ENCODE measurements around the gene AKAP12. TPM values are rescaled to one million over a fixed set of nuclear protein-coding genes. Genes with fewer than 3 reads are reported as not detected.

Gene AKAP12
- total RNA-seq, 2 experiments from 2014 or later = 3.6 to 3.8 TPM

DNA sequence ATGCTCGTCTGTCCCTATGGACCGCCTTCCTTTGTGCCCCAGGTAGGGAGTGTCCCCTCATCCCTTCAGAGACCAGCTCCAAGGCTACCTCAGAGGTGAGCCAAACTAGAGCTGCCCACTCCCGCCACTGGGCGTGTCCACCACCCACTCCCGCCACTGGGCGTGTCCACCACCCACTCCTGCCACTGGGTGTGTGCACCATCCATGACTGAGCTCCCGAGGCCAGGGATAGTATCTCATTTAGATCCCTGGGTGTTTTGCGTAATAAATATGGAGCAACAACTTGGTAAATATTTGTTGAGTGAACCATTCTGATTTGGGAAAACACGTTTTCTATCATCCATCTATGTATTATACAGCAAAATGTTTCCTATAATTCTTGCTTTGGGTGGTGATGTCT is 82.8 kb downstream of the AKAP12 start:
- H3K4me1 Mint-ChIP-seq (ENCODE audit: low read depth) = peaks cover 26% of the 10 kb centered on the region
- H3K27ac Mint-ChIP-seq = no peak overlapping the region
- no peak for DNase-seq
- ChIA-PET POLR2A (no interaction called here), CTCF (interaction anchor here (2.2 to 6.4 kb wide), 3 partner anchors 12 to 433 kb away, joined by 12 to 269 read pairs (median 98); no protein-coding TSS in a partner anchor)
- no peaks in the 10 kb centered on the region for H3K9me3 Mint-ChIP-seq
- H3K4me3 Mint-ChIP-seq = no peak overlapping the region
- no peaks in the 10 kb centered on the region for H3K36me3 Mint-ChIP-seq
- H3K27me3 Mint-ChIP-seq = peaks cover 37% of the 10 kb centered on the region
- intact Hi-C loops (cut with micrococcal nuclease) = loop anchor here (10.0 kb wide), 1 partner anchor 78 kb away; no protein-coding TSS in a partner anchor

DNA sequence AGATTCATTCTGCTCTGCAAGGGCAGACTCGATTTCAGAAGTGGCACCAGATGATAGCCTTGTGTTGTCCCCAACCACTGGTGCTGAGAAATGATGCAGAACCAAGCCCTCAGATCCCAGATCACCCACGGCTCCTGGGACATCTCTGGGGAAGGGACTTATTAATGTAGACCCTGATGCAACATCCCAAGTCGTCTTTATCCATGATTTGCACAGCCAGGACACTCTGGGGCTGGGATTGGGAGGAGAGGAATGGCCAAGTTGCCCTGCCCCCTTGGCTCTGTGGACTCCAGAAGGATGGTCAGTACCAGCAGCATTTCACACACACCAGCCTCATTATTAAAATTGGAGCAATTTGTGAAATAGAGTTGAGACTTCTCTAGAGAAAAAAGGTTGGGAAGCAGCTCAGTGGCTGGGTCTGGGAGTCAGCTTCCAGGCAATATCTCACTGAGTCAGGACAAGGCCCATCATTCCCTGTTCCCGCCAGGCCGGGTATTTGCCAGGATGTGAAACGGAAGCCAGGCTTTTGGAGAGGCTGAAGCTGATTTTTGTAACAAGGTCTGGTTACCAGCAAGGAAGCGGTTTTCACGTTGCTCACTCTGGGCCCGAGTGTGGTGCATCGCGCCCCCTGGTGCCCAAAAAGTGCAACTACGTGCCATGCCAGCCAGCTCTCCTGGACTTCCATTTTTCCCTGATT is 84.2 kb downstream of the AKAP12 start:
- intact Hi-C loops (cut with micrococcal nuclease) = loop anchor here (1.0 to 10.0 kb wide), 3 partner anchors 79 to 431 kb away; no protein-coding TSS in a partner anchor
- CTCF ChIA-PET = interaction anchor here (0.6 to 6.4 kb wide), 67 partner anchors 9 to 508 kb away, joined by 3 to 269 read pairs (median 4); partner anchors contain the start of gene AKAP12
- Mint-ChIP-seq H3K36me3 (no peaks in the 10 kb centered on the region), H3K4me3 (peak overlapping the region; percentile 24), H3K9me3 (no peaks in the 10 kb centered on the region), H3K27me3 (peaks cover 44% of the 10 kb centered on the region), H3K27ac (no peak overlapping the region), H3K4me1 (ENCODE audit: low read depth) (peaks cover 26% of the 10 kb centered on the region)
- DNase-seq = peak; percentile 82
- POLR2A ChIA-PET = interaction anchor here (2.0 kb wide), 1 partner anchor 309 kb away, joined by 8 read pairs; no protein-coding TSS in a partner anchor

DNA sequence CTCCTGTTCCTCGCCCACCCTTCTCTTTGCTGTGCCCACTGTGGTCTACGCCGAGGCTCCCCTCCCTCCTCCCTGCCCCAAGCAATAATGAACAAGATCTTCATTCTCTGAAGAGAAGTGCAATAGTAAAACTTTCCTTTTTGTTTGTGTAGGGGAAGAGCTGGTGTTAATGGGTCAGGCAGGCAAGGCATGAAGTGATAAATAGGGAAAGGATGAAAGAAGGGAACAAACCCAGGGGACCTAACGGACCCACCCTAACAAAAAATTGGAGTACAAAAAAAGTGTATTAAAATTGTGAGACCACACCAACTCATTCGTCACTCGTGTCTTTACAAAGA is 84.7 kb downstream of the AKAP12 start:
- H3K27ac Mint-ChIP-seq = no peak overlapping the region
- H3K36me3 Mint-ChIP-seq = no peaks in the 10 kb centered on the region
- DNase-seq = no peak
- peak overlapping the region; percentile 24 for H3K4me3 Mint-ChIP-seq
- ChIA-PET CTCF (interaction anchor here (0.6 to 6.4 kb wide), 69 partner anchors 10 to 509 kb away, joined by 3 to 269 read pairs (median 4); partner anchors contain the start of gene AKAP12), POLR2A (interaction anchor here (2.0 kb wide), 1 partner anchor 310 kb away, joined by 8 read pairs; no protein-coding TSS in a partner anchor)
- H3K9me3 Mint-ChIP-seq = no peaks in the 10 kb centered on the region
- peaks cover 26% of the 10 kb centered on the region for H3K4me1 Mint-ChIP-seq (ENCODE audit: low read depth)
- peaks cover 44% of the 10 kb centered on the region for H3K27me3 Mint-ChIP-seq
- intact Hi-C loops (cut with micrococcal nuclease) = loop anchor here (1.0 to 10.0 kb wide), 3 partner anchors 80 to 432 kb away; no protein-coding TSS in a partner anchor

DNA sequence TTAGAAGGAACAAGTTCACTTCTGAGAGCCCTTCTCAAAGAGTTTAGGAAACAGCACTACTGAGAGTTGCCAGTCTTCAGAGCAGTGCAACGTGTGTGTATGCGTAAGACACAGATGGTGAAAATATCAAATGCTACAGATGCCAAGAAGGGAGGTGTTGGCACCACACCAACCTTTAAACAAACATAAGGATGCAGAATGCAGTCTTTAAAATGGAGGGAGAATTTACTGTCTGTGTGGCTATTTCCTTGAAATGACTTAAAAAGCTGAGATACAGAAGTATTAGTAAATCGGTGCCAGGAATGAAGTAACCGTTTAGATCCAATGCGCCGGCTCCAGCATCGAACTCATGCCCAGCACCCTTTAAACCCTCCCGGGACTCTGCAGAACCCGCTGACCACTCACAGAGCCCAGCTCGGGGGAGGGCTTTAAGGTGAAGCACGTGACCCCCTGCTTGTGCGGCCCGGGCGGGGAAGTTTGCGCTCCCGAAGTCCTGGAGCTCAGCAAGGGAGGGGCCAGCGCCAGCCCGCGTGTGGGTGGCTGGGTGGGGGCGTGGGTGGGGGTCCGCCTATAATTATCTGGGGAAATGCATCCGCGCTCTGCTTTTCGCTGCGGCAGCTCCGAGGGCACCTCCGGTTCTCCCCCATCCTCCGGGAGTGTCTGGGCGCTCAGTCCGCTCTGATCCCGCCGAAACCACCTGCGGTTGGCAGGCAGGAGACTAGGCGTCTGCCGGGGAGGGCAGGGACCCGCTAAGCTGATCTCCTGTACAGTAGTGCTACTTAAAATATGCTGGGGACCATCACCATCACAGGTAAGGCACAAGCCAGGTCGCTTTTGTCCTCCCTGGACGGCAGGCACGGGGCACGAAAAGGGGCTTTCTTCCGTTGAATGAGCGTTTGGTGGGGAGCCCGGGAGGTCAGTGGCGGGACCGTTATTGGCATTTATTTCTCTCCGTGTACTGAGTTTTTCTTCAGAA is 85.6 kb downstream of the AKAP12 start:
- no peak overlapping the region for H3K27ac Mint-ChIP-seq
- ChIA-PET CTCF (interaction anchor here (0.7 to 6.4 kb wide), 53 partner anchors 9 to 507 kb away, joined by 3 to 269 read pairs (median 4); partner anchors contain the start of gene AKAP12), POLR2A (interaction anchor here (0.6 to 2.0 kb wide), 2 partner anchors 311 kb away, joined by 3 to 8 read pairs; no protein-coding TSS in a partner anchor)
- H3K4me1 Mint-ChIP-seq (ENCODE audit: low read depth) = peaks cover 26% of the 10 kb centered on the region
- intact Hi-C loops (cut with micrococcal nuclease) = loop anchor here (2.0 to 10.0 kb wide), 2 partner anchors 81 to 433 kb away; no protein-coding TSS in a partner anchor
- H3K4me3 Mint-ChIP-seq = peak overlapping the region; percentile 62
- H3K9me3 Mint-ChIP-seq = no peaks in the 10 kb centered on the region
- peaks cover 45% of the 10 kb centered on the region for H3K27me3 Mint-ChIP-seq
- H3K36me3 Mint-ChIP-seq = no peaks in the 10 kb centered on the region
- peak; percentile 27 for DNase-seq

DNA sequence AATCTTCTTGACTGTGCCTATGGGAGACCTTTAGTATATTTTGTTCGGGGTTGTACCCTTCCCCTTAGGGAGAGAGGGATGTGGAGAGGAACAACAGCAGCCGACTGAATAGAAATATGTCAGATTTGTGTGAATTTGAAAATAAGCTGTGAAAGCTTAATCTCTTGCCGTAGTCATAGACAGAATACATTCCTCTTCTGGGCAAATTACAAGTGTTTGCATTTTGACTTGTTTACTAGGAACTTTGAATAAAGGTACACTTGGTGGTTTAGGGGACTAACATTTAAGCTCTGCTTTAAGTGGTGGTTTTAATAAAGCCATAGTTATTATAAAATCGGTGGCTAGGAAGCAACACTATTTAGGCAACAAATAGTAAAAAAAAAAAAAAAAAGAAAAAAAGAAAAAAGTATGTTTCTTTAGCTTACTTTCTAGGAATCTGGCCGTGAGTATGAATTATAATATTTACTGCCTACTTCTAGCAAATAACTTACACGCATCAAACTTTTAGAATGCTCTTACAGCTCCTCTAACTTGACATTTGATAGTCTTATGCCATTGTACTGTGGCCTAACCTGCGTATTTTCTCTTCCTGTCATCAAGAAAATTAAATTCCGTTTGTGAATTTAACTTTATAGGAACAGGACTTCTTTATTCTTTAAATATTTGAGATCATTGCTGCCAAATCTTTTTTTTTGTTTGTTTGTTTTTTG is 86.5 kb downstream of the AKAP12 start:
- intact Hi-C loops (cut with micrococcal nuclease) = loop anchor here (10.0 kb wide), 1 partner anchor 81 kb away; no protein-coding TSS in a partner anchor
- POLR2A ChIA-PET = interaction anchor here (0.6 kb wide), 1 partner anchor 312 kb away, joined by 3 read pairs; no protein-coding TSS in a partner anchor
- no peaks in the 10 kb centered on the region for H3K36me3 Mint-ChIP-seq
- peaks cover 26% of the 10 kb centered on the region for H3K4me1 Mint-ChIP-seq (ENCODE audit: low read depth)
- peaks cover 43% of the 10 kb centered on the region for H3K27me3 Mint-ChIP-seq
- CTCF ChIA-PET = interaction anchor here (0.6 to 6.4 kb wide), 6 partner anchors 8 to 437 kb away, joined by 3 to 269 read pairs (median 26); no protein-coding TSS in a partner anchor
- H3K27ac Mint-ChIP-seq = no peak overlapping the region
- H3K4me3 Mint-ChIP-seq = peak overlapping the region; percentile 62
- no peaks in the 10 kb centered on the region for H3K9me3 Mint-ChIP-seq
- DNase-seq = no peak

DNA sequence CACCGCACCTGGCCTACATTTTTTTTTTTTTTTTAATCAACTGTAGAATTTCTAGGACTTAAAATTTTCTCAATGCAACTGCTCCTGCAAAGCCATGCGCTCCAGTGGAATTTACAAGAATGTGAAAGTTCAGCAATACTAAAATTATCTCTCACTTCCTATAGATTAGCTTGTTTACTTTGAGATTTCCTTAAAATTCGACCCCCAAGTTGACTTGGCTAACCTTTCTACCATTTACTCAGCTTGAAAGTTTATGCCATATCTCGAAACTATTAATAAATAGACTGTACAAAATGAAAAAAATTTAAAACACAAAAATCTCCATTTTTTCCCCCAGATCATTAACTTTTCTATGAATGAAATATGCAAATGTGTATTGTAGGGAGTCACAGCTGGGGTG is 87.3 kb downstream of the AKAP12 start:
- H3K4me1 Mint-ChIP-seq (ENCODE audit: low read depth) = peaks cover 26% of the 10 kb centered on the region
- ChIA-PET POLR2A (no interaction called here), CTCF (interaction anchor here (0.9 to 6.4 kb wide), 5 partner anchors 8 to 438 kb away, joined by 3 to 269 read pairs (median 49); no protein-coding TSS in a partner anchor)
- no peaks in the 10 kb centered on the region for H3K9me3 Mint-ChIP-seq
- no peak overlapping the region for H3K4me3 Mint-ChIP-seq
- H3K36me3 Mint-ChIP-seq = no peaks in the 10 kb centered on the region
- DNase-seq = no peak
- intact Hi-C loops (cut with micrococcal nuclease) = loop anchor here (10.0 kb wide), 1 partner anchor 82 kb away; no protein-coding TSS in a partner anchor
- no peak overlapping the region for H3K27ac Mint-ChIP-seq
- peaks cover 43% of the 10 kb centered on the region for H3K27me3 Mint-ChIP-seq

DNA sequence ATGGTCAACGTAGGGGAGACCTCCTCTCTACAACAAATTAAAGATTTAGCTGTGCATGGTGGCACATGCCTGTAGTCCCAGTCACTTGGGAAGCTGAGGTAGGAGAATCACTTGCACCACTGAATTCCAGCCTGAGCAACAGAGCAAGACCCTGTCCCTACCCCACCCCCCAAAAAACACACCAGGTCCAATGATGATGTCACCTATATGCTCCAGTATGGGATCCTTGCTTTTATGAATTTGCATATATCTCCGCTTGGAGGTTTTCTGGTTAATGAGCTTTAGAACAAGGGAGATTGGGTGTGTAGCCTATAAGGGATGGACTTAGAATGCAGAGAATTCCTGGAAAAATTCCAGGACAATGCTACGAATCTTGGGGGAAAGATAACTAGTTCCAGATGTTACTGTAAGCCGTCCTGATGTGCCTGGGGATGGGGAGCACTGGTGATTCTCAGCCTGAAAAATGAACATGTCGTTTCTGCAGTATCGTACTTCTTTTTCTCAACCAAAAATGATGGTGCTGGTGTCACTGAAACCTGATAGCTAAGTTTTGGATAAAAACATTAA is 90.4 kb downstream of the AKAP12 start:
- H3K36me3 Mint-ChIP-seq = no peaks in the 10 kb centered on the region
- no peak overlapping the region for H3K4me3 Mint-ChIP-seq
- CTCF ChIA-PET = interaction anchor here (1.6 kb wide), 1 partner anchor 316 kb away, joined by 6 read pairs; no protein-coding TSS in a partner anchor
- intact Hi-C loops (cut with micrococcal nuclease) = no loop called here
- no peak for DNase-seq
- peaks cover 9% of the 10 kb centered on the region for H3K4me1 Mint-ChIP-seq (ENCODE audit: low read depth)
- H3K9me3 Mint-ChIP-seq = no peaks in the 10 kb centered on the region
- H3K27me3 Mint-ChIP-seq = peaks cover 32% of the 10 kb centered on the region
- POLR2A ChIA-PET = no interaction called here
- no peak overlapping the region for H3K27ac Mint-ChIP-seq

DNA sequence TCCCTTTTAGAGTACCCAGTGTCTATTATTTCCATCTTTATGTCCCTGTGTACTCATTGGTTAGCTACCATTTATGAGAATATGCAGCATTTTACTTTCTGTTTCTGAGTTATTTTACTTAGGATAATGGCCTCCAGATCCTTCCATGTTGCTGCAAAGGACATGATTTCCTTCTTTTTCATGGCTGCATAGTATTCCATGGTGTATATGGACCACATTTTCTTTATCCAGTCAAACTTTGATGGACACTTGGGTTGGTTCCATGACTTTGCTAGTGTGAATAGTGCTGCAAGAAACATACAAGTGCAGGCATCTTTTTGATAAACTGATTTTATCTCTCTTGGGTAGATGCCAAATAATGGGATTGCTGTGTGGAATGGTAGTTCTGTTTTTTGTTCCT is 96.2 kb downstream of the AKAP12 start:
- Mint-ChIP-seq H3K27ac (no peak overlapping the region), H3K36me3 (no peaks in the 10 kb centered on the region), H3K27me3 (peaks cover 3% of the 10 kb centered on the region), H3K4me1 (ENCODE audit: low read depth) (no peaks in the 10 kb centered on the region), H3K4me3 (no peak overlapping the region), H3K9me3 (no peaks in the 10 kb centered on the region)
- POLR2A ChIA-PET = no interaction called here
- CTCF ChIA-PET = interaction anchor here (0.6 to 4.6 kb wide), 8 partner anchors 11 to 445 kb away, joined by 3 to 56 read pairs (median 5); no protein-coding TSS in a partner anchor
- no peak for DNase-seq
- intact Hi-C loops (cut with micrococcal nuclease) = loop anchor here (1.0 to 5.0 kb wide), 3 partner anchors 322 to 519 kb away; no protein-coding TSS in a partner anchor

DNA sequence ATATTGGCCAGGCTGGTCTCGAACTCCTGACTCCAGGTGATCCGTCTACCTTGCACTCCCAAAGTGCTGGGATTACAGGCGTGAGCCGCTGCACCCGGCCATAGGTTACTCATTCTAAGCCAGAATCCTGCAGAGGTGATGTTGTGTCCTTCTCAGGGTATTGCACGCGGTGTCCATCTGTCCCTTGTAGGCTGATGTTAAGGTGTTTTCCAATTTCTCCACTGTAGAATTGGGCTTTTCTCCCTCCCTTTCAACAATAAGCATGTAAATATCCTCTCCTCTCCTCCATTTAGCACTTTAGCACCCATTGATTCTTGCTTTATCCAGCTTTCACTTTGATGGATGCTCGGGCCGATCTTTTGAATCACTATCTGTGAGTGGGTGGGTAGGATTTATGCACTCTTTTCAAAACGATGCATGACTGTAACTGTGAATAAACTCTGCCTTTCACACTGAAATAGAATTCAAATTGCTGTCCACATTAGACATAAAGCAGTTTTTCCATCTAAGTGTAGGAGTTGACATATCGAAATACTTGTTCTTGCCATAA is 99.0 kb downstream of the AKAP12 start:
- Mint-ChIP-seq H3K9me3 (no peaks in the 10 kb centered on the region), H3K27me3 (no peaks in the 10 kb centered on the region), H3K4me3 (no peak overlapping the region), H3K36me3 (no peaks in the 10 kb centered on the region), H3K27ac (no peak overlapping the region), H3K4me1 (ENCODE audit: low read depth) (no peaks in the 10 kb centered on the region)
- ChIA-PET POLR2A (no interaction called here), CTCF (interaction anchor here (1.1 kb wide), 1 partner anchor 450 kb away, joined by 3 read pairs; no protein-coding TSS in a partner anchor)
- no peak for DNase-seq
- intact Hi-C loops (cut with micrococcal nuclease) = loop anchor here (5.0 kb wide), 1 partner anchor 521 kb away; no protein-coding TSS in a partner anchor

DNA sequence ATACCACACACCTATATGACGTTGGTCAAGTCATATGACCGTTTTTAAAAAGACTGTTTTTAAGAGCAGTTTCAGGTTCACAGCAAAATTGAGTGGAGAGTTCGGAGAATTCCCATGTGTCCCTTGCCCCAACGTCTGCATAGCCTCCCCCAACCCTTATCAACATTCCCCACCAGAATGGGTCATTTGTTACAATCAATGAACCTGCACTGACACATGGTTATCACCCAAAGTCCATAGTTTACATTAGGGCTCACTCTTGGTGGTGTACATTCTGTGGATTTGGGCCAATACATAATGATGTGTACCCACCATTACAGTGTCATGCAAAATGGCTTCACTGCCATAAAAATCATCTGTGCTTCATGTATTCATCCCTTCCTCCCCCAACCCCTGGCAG is 99.6 kb downstream of the AKAP12 start:
- Mint-ChIP-seq H3K4me3 (no peak overlapping the region), H3K36me3 (no peaks in the 10 kb centered on the region), H3K27me3 (no peaks in the 10 kb centered on the region), H3K4me1 (ENCODE audit: low read depth) (no peaks in the 10 kb centered on the region), H3K27ac (no peak overlapping the region), H3K9me3 (no peaks in the 10 kb centered on the region)
- DNase-seq = no peak
- intact Hi-C loops (cut with micrococcal nuclease) = loop anchor here (5.0 kb wide), 1 partner anchor 522 kb away; no protein-coding TSS in a partner anchor
- CTCF ChIA-PET = no interaction called here
- POLR2A ChIA-PET = interaction anchor here (0.6 kb wide), 1 partner anchor 367 kb away, joined by 3 read pairs; no protein-coding TSS in a partner anchor

Data from activated CD4-positive, alpha-beta memory T cell treated with anti-CD3 and anti-CD28 coated beads for 36 hours (primary cell).